ENCODE data around the gene ARRDC2. TPM values are rescaled to one million over a fixed set of nuclear protein-coding genes. Genes with fewer than 3 reads are reported as not detected.

Gene ARRDC2
- total and polyA plus RNA-seq, 4 donors: 2.7 to 32.3 (median 6.5) TPM

- Histone ChIP-seq H3K9ac (ENCODE audit: low read depth in 1 of 2, low read length in 2 of 2) (peak overlapping the region; percentile 58 to 89), H3K36me3 (ENCODE audit: control insufficient read depth in 4 of 4, insufficient read depth in 3 of 4, low read depth in 1 of 4, low read length in 3 of 4) (peaks cover 4 to 12% (median 6%) of the 10 kb centered on the region in 4 donors), H3K4me3 (ENCODE audit: low read depth in 1 of 3, low read length in 3 of 3) (no peak overlapping the region), H3K9me3 (ENCODE audit: control insufficient read depth in 4 of 4, low read length in 3 of 4) (no peaks in the 10 kb centered on the region), H3K27ac (ENCODE audit: low read depth in 1 of 2, low read length in 2 of 2) (peak overlapping the region; percentile 74 to 81), H3K4me1 (ENCODE audit: control insufficient read depth in 4 of 4, insufficient read depth in 4 of 4, low read length in 3 of 4) (peaks cover 0 to 31% (median 16%) of the 10 kb centered on the region in 4 donors), H3K27me3 (ENCODE audit: control insufficient read depth in 4 of 4, insufficient read depth in 4 of 4, low read length in 3 of 4) (no peaks in the 10 kb centered on the region)
- TF ChIP-seq TAF1 (conservative IDR thresholded peaks at IDR 0.05) (no peak), HNF4G (IDR thresholded peaks at IDR 0.05) (no peak), CTCF (IDR thresholded peaks at IDR 0.05; ENCODE audit: low read depth, low read length, missing input control) (no peak), EGR1 (IDR thresholded peaks at IDR 0.05; ENCODE audit: low read depth in 2 of 2) (no peak), RAD21 (IDR thresholded peaks at IDR 0.05) (no peak)
- no peak for DNase-seq (ENCODE audit: low spot score)
- 84% methylated on average over 6 of the region's 6 CpGs for WGBS
Observed at GRCh38 chr19:18014197-18014596, 6.2 kb downstream of the ARRDC2 start.

GRCh38 chr19:18016209-18016910 is 8.4 kb downstream of the ARRDC2 start:
- Histone ChIP-seq H3K4me3 (ENCODE audit: low read depth in 1 of 3, low read length in 3 of 3) (no peak overlapping the region), H3K36me3 (ENCODE audit: control insufficient read depth in 4 of 4, insufficient read depth in 3 of 4, low read depth in 1 of 4, low read length in 3 of 4) (peaks cover 0 to 5% (median 3%) of the 10 kb centered on the region in 4 donors), H3K27me3 (ENCODE audit: control insufficient read depth in 4 of 4, insufficient read depth in 4 of 4, low read length in 3 of 4) (no peaks in the 10 kb centered on the region), H3K4me1 (ENCODE audit: control insufficient read depth in 4 of 4, insufficient read depth in 4 of 4, low read length in 3 of 4) (peaks cover 3 to 42% (median 23%) of the 10 kb centered on the region in 4 donors), H3K9ac (ENCODE audit: low read depth in 1 of 2, low read length in 2 of 2) (no peak overlapping the region), H3K9me3 (ENCODE audit: control insufficient read depth in 4 of 4, low read length in 3 of 4) (no peaks in the 10 kb centered on the region), H3K27ac (ENCODE audit: low read depth in 1 of 2, low read length in 2 of 2) (peak overlapping the region in 1 of 2 donors; percentile 64)
- no peak for TF ChIP-seq NR2F2 (IDR thresholded peaks at IDR 0.05)
- no peak for TF ChIP-seq FOXA2 (IDR thresholded peaks at IDR 0.05)
- TF ChIP-seq RXRA (IDR thresholded peaks at IDR 0.05): no peak
- no peak for TF ChIP-seq CTCF (IDR thresholded peaks at IDR 0.05; ENCODE audit: low read depth, low read length, missing input control)
- TF ChIP-seq TAF1 (conservative IDR thresholded peaks at IDR 0.05): no peak
- TF ChIP-seq ATF3 (IDR thresholded peaks at IDR 0.05): no peak
- TF ChIP-seq RAD21 (IDR thresholded peaks at IDR 0.05): no peak
- TF ChIP-seq HNF4A (conservative IDR thresholded peaks at IDR 0.05): no peak
- no peak for TF ChIP-seq EGR1 (IDR thresholded peaks at IDR 0.05; ENCODE audit: low read depth in 2 of 2)
- no peak for TF ChIP-seq FOXA1 (IDR thresholded peaks at IDR 0.05)
- no peak for TF ChIP-seq HNF4G (IDR thresholded peaks at IDR 0.05)
- TF ChIP-seq ZBTB33 (IDR thresholded peaks at IDR 0.05): no peak
- no peak for TF ChIP-seq REST (IDR thresholded peaks at IDR 0.05)
- no peak for TF ChIP-seq MAX (IDR thresholded peaks at IDR 0.05)
- no peak for TF ChIP-seq YY1 (IDR thresholded peaks at IDR 0.05)
- no peak for TF ChIP-seq SP1 (IDR thresholded peaks at IDR 0.05)
- no peak for TF ChIP-seq JUND (IDR thresholded peaks at IDR 0.05)
- no peak for TF ChIP-seq GABPA (IDR thresholded peaks at IDR 0.05 in 1 of 2, conservative IDR thresholded peaks at IDR 0.05 in 1 of 2)
- 92% methylated on average over 14 of the region's 14 CpGs for WGBS
- no peak for DNase-seq (ENCODE audit: low spot score)
